Activated naive CD8-positive, alpha-beta T cell treated with anti-CD3 and anti-CD28 coated beads for 36 hours (primary cell): ENCODE results near the gene ASGR2. TPM values are rescaled to one million over a fixed set of nuclear protein-coding genes. Genes with fewer than 3 reads are reported as not detected.
"Not testable (repeated sequence)": the region's sequence is repeated elsewhere in the genome, so short reads cannot be mapped to it uniquely, and the experiment has no call there.

Experiments
- DNase-seq: peaks from one replicate; pipeline ENCODE4 v3.0.0; 2021
- H3K27ac Mint-ChIP-seq: one replicate; pipeline ENCODE4 v1.8.0; 2022; ENCODE audit warnings: mild to moderate bottlenecking, moderate library complexity, mixed read lengths
- H3K27me3 Mint-ChIP-seq: one replicate; pipeline ENCODE4 v1.8.0; 2022; ENCODE audit warnings: mild to moderate bottlenecking, mixed read lengths
- H3K36me3 Mint-ChIP-seq: one replicate; pipeline ENCODE4 v1.8.0; 2021; ENCODE audit warnings: mild to moderate bottlenecking, mixed read lengths
- H3K4me1 Mint-ChIP-seq: one replicate; pipeline ENCODE4 v1.8.0; 2021; ENCODE audit warnings: mixed read lengths
- H3K4me3 Mint-ChIP-seq: one replicate; pipeline ENCODE4 v1.8.0; 2022; ENCODE audit warnings: mild to moderate bottlenecking, moderate library complexity, mixed read lengths
- H3K9me3 Mint-ChIP-seq: one replicate; pipeline ENCODE4 v1.8.0; 2022; ENCODE audit warnings: mixed read lengths
- total RNA-seq, 2 experiments: library from RNA; stranded (reverse); gene quantifications; one replicate each; pipeline ENCODE4 v1.2.3, GENCODE V29; 2021

The ASGR2 gene
- total RNA-seq, 2 experiments from 2014 or later, result not detected

DNA sequence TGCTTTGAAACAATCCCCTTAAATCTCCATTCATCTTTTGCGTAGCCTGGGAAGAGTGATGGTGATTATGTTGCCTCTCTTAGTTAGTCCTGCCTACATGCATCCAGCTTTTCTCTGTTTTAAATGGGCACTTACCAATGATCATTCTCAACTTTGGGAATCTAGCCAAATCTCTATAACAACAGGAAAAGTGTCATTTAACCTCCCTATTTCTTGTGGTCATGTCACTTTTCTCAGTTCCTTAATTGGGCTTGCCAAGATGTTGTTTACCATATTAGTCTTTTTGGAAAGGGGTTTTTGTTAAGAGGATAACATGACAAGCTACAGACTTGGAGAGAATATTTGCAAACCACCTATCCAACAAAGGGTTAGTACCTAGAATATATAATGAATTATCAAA lies 19.0 kb downstream of the ASGR2 start:
- no peak overlapping the region for H3K27ac Mint-ChIP-seq
- DNase-seq, result no peak

GRCh38 chr17:7094652-7095019 lies 20.0 kb downstream of the ASGR2 start:
- no peak overlapping the region for H3K27ac Mint-ChIP-seq
- H3K9me3 Mint-ChIP-seq, result no peaks in the 10 kb centered on the region
- peaks cover 5% of the 10 kb centered on the region for H3K4me1 Mint-ChIP-seq
- H3K27me3 Mint-ChIP-seq, result peaks cover 4% of the 10 kb centered on the region
- DNase-seq, result no peak
- no peaks in the 10 kb centered on the region for H3K36me3 Mint-ChIP-seq
- H3K4me3 Mint-ChIP-seq, result no peak overlapping the region

More for the DNA sequence above, 19.0 kb downstream of the ASGR2 start:
- Mint-ChIP-seq H3K4me3 (no peak overlapping the region), H3K9me3 (no peaks in the 10 kb centered on the region), H3K4me1 (peaks cover 5% of the 10 kb centered on the region), H3K27me3 (peaks cover 3% of the 10 kb centered on the region), H3K36me3 (no peaks in the 10 kb centered on the region)

GRCh38 chr17:7091311-7092005 lies 23.2 kb downstream of the ASGR2 start:
- DNase-seq, H3K4me3 Mint-ChIP-seq: not testable (repeated sequence)

GRCh38 chr17:7089570-7089969 lies 25.1 kb downstream of the ASGR2 start:
- not testable (repeated sequence) for H3K36me3 Mint-ChIP-seq, H3K9me3 Mint-ChIP-seq, H3K4me3 Mint-ChIP-seq, H3K4me1 Mint-ChIP-seq, DNase-seq, H3K27ac Mint-ChIP-seq
- H3K27me3 Mint-ChIP-seq, result peaks cover 25% of the 10 kb centered on the region

More at GRCh38 chr17:7091311-7092005, 23.2 kb downstream of the ASGR2 start:
- H3K4me1 Mint-ChIP-seq, H3K9me3 Mint-ChIP-seq, H3K36me3 Mint-ChIP-seq, H3K27ac Mint-ChIP-seq: not testable (repeated sequence)
- peaks cover 23% of the 10 kb centered on the region for H3K27me3 Mint-ChIP-seq

- peaks cover 34% of the 10 kb centered on the region for H3K27me3 Mint-ChIP-seq
- H3K9me3 Mint-ChIP-seq, H3K36me3 Mint-ChIP-seq, H3K27ac Mint-ChIP-seq, H3K4me1 Mint-ChIP-seq, H3K4me3 Mint-ChIP-seq, DNase-seq: not testable (repeated sequence)
Measured at GRCh38 chr17:7088442-7088841, 26.2 kb downstream of the ASGR2 start.

DNA sequence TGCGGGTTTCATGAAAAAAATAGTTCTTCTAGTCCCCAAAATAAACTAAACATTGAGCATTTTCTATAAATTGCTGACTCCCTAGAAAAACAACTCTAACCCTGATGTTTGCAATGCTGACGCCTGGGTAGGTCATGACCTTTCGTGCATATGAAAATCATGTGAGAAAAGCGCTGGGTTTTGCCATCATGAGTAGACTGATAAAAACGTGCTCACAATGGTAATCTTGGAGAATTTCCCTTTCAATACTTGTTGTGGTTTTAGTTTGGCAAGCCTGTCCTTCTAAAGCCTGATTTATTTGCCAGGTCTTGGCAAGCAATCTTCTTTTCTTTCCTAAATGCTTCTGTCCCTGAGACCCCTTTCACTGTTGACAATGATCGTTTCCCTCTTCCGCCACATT lies 30.5 kb downstream of the ASGR2 start:
- peaks cover 26% of the 10 kb centered on the region for H3K27me3 Mint-ChIP-seq
- H3K9me3 Mint-ChIP-seq, result peaks cover 4% of the 10 kb centered on the region
- DNase-seq, result no peak
- no peak overlapping the region for H3K27ac Mint-ChIP-seq
- no peak overlapping the region for H3K4me3 Mint-ChIP-seq
- no peaks in the 10 kb centered on the region for H3K36me3 Mint-ChIP-seq
- peaks cover 20% of the 10 kb centered on the region for H3K4me1 Mint-ChIP-seq

GRCh38 chr17:7083592-7083991 lies 31.0 kb downstream of the ASGR2 start:
- Mint-ChIP-seq H3K27me3 (peaks cover 21% of the 10 kb centered on the region), H3K36me3 (no peaks in the 10 kb centered on the region), H3K27ac (no peak overlapping the region), H3K9me3 (peaks cover 4% of the 10 kb centered on the region), H3K4me3 (no peak overlapping the region), H3K4me1 (peaks cover 20% of the 10 kb centered on the region)
- no peak for DNase-seq

DNA sequence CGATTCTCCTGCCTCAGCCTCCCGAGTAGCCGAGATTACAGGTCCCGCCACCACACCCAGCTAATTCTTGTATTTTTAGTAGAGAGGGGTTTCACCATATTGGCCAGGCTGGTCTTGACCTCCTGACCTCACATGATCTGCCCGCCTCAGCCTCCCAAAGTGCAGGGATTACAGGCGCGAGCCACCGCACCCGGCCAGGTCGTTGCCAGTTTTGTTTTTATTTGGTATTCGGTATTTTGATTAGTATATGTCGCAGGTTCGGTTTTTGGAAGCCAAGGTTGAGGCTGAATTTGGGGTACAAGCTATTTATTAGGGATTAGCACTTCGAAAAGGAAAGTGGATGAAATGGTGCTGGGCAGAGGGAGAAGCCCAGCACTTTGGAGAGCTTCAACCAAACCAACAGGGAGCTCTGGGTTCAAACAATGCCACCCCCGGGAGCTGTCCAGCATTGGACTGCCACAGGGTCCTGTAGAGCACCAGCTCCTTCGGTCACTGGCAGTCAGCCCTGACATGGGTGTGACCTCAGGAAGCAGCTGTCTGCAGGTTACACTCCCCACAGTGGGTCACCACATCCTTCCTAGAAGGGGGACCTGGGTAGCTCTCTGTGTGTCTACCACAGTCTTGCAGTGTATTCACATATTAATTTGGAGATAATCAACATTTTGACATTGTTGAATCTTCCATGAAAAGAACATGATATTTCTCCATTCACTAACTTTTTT lies 33.1 kb downstream of the ASGR2 start:
- DNase-seq, result peak; percentile 7
- Mint-ChIP-seq H3K36me3 (no peaks in the 10 kb centered on the region), H3K9me3 (peaks cover 4% of the 10 kb centered on the region), H3K4me1 (peaks cover 20% of the 10 kb centered on the region), H3K27ac (no peak overlapping the region), H3K4me3 (no peak overlapping the region), H3K27me3 (peaks cover 11% of the 10 kb centered on the region)

GRCh38 chr17:7080456-7081041 lies 34.1 kb downstream of the ASGR2 start:
- Mint-ChIP-seq H3K27me3 (peaks cover 11% of the 10 kb centered on the region), H3K27ac (no peak overlapping the region), H3K4me3 (no peak overlapping the region), H3K4me1 (peaks cover 20% of the 10 kb centered on the region), H3K36me3 (no peaks in the 10 kb centered on the region), H3K9me3 (peaks cover 4% of the 10 kb centered on the region)
- DNase-seq, result no peak

GRCh38 chr17:7079581-7080455 lies 34.8 kb downstream of the ASGR2 start, which contains the start of gene CLEC10A:
TSS of gene CLEC10A (minus strand) at chr17:7080251. CDS start at chr17:7078812, 1,439 bp downstream.
- peaks cover 11% of the 10 kb centered on the region for H3K27me3 Mint-ChIP-seq
- no peak within 1 kb of the TSS for H3K4me3 Mint-ChIP-seq
- no peak within 1 kb of the TSS for H3K27ac Mint-ChIP-seq
- no peaks in the 10 kb centered on the region for H3K36me3 Mint-ChIP-seq
- H3K9me3 Mint-ChIP-seq, result peaks cover 4% of the 10 kb centered on the region
- no peak for DNase-seq
- H3K4me1 Mint-ChIP-seq, result peaks cover 20% of the 10 kb centered on the region

- no peak overlapping the region for H3K27ac Mint-ChIP-seq
- no peak for DNase-seq
- H3K4me1 Mint-ChIP-seq, result peaks cover 13% of the 10 kb centered on the region
- H3K4me3 Mint-ChIP-seq, result no peak overlapping the region
- no peaks in the 10 kb centered on the region for H3K36me3 Mint-ChIP-seq
- H3K9me3 Mint-ChIP-seq, result peaks cover 4% of the 10 kb centered on the region
- H3K27me3 Mint-ChIP-seq, result peaks cover 1% of the 10 kb centered on the region
Measured at GRCh38 chr17:7078711-7079110, 35.9 kb downstream of the ASGR2 start.

DNA sequence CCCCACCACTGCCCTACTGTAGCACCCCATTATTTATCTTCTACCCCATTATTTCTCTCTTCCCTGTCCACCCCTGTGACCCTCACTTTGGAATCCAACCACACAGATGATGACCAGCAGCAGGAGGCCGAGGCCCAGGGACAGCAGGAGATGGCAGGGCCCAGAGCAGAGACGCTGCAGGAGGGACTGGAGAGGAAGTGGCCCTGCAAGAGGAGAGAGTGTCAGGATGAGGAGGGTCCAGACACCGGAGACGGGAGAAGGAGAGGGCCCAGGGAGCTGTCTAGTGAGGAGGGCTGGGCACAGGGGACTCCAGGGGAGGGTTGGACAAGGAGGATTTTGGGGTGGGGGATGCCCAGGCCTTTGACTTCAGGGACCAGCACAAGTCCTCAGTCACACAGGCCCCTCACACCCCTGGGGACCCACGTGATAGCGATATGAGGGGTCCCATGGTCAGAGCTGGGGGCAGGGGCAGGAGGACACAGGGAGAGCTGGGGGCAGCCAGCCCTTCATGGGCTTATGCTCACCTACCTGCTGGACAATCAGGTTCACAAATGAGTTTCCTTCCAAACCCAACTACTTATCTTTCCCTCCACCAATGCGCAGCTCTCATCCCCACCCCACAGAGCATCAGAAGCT lies 36.6 kb downstream of the ASGR2 start:
- Mint-ChIP-seq H3K27ac (no peak overlapping the region), H3K4me3 (no peak overlapping the region), H3K4me1 (peaks cover 9% of the 10 kb centered on the region), H3K36me3 (no peaks in the 10 kb centered on the region), H3K27me3 (no peaks in the 10 kb centered on the region), H3K9me3 (peaks cover 4% of the 10 kb centered on the region)
- DNase-seq, result no peak

- Mint-ChIP-seq H3K27me3 (no peaks in the 10 kb centered on the region), H3K4me3 (no peak overlapping the region), H3K9me3 (no peaks in the 10 kb centered on the region), H3K36me3 (no peaks in the 10 kb centered on the region), H3K27ac (no peak overlapping the region), H3K4me1 (no peaks in the 10 kb centered on the region)
- DNase-seq, result no peak
Measured at GRCh38 chr17:7074931-7075330, 39.7 kb downstream of the ASGR2 start.

DNA sequence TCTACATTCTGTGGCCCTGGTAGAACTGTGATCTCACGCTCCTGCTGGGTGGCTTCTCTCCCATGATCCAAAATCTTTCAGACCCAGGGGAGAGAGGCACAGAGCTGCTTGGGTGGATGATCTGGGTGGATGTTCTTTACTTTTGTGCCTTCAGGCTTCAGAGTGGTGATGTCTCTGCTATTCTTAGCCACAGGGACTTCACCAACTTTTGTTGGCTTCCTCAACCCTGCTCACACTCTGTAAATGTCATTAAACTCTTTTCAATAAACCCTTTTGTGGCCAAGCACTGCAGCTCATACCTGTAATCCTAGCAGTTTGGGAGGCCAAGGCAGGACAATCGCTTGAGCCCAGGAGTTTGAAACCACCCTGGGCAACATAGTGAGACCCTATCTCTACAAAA lies 42.2 kb downstream of the ASGR2 start:
- no peak for DNase-seq
- Mint-ChIP-seq H3K27ac (no peak overlapping the region), H3K4me1 (no peaks in the 10 kb centered on the region), H3K27me3 (no peaks in the 10 kb centered on the region), H3K36me3 (peaks cover 6% of the 10 kb centered on the region), H3K4me3 (no peak overlapping the region), H3K9me3 (peaks cover 12% of the 10 kb centered on the region)
